T-helper 9 cell (primary cell): Measurements from ENCODE around the gene DHX38.

Source experiments
- DNase-seq: peaks from one replicate; pipeline ENCODE4 v3.0.0-alpha.2; 2020

DHX38 gene

DNA sequence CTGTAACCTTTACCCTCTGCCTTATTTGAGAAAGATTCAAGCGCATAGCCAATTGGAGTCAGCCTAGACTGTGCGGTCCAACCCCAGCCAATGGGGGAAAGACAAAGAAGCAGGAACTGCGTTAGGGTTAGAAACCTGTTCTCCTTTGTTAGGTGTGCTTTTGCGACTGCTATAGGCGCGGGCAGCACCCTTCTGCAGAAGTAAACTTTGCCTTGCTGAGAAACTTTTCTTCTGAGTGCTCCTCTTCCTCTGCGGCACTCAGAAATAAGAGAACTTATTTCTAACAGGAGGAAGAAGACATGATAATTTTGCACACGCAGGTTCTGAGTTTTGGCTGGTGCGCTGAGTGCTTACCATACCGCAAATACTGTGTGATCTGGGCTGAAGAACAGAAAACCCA is 9.2 kb upstream of the DHX38 start:
- DNase-seq, result no peak

DNA sequence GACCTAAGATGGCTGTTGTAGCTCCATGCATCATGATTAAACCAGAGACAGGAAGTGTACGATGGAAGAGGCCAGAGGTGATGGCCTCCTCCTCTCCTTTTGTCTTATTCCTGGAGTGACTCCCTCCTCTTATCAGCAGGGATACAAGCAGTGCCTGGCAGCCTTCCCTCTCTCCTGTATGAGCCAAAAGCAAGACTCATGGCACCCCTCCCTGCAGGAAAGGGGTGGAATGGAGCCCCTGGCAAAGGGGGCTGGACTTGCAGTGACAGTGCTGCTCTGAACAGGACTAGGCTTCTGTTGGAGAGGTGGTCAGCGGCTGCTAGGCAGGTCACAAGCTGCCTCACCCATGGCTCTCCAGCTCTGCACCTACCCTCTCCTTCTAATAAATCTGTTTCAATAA is 8.6 kb upstream of the DHX38 start:
- DNase-seq, result no peak

GRCh38 chr16:72091217-72091616 is 2.4 kb upstream of the DHX38 start:
- DNase-seq, result no peak

- no peak for DNase-seq
Observed at GRCh38 chr16:72092832-72093447, 707 bp upstream of the DHX38 start.

GRCh38 chr16:72094266-72094610 is 591 bp downstream of the DHX38 start:
- DNase-seq, result no peak

GRCh38 chr16:72098936-72099335 is 5.3 kb downstream of the DHX38 start:
- no peak for DNase-seq

GRCh38 chr16:72099377-72099818 is 5.8 kb downstream of the DHX38 start:
- DNase-seq, result peak; percentile 9

GRCh38 chr16:72101195-72101594 is 7.5 kb downstream of the DHX38 start:
- DNase-seq, result no peak

DNA sequence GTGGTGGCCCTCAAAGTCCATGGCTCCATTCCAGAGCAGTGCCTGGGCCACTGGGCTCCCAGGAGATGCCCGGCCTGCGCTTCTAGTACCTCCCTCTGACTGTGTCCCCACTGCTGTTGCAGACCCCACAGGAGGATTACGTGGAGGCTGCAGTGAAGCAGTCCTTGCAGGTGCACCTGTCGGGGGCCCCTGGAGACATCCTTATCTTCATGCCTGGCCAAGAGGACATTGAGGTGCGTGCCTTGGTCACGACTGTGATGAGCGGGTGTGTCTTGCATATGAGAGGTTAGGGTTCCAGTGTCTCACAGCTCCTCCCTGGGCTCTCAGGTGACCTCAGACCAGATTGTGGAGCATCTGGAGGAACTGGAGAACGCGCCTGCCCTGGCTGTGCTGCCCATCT is 11.3 kb downstream of the DHX38 start:
- no peak for DNase-seq

GRCh38 chr16:72105978-72106377 is 12.3 kb downstream of the DHX38 start:
- DNase-seq, result no peak

DNA sequence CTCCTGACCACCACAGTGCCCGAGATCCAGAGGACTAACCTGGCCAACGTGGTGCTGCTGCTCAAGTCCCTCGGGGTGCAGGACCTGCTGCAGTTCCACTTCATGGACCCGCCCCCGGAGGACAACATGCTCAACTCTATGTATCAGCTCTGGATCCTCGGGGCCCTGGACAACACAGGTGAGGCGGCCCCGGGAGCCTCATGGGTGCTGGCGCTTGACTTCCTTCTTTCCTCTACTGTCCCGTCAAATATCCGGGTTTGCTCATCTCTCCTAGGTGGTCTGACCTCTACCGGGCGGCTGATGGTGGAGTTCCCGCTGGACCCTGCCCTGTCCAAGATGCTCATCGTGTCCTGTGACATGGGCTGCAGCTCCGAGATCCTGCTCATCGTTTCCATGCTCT is 13.7 kb downstream of the DHX38 start:
- no peak for DNase-seq

- no peak for DNase-seq
Observed at GRCh38 chr16:72108353-72109102, 14.9 kb downstream of the DHX38 start.

DNA sequence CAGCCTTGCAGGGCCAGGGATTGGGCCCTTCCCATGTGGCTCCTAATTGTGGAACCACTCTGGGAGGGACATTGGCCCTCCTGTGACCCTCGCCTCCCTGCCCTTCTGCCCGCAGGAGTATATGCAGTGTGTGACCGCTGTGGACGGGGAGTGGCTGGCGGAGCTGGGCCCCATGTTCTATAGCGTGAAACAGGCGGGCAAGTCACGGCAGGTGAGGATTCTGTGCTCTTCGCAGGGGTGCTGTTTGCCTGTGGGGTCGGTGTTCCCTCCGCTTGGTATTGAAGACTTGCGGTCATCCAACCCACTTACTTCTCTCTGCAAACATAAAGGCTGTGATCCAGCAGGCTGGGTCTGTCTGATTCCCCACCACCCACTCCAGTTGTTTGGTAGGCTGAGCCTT is 15.7 kb downstream of the DHX38 start:
- no peak for DNase-seq

DNA sequence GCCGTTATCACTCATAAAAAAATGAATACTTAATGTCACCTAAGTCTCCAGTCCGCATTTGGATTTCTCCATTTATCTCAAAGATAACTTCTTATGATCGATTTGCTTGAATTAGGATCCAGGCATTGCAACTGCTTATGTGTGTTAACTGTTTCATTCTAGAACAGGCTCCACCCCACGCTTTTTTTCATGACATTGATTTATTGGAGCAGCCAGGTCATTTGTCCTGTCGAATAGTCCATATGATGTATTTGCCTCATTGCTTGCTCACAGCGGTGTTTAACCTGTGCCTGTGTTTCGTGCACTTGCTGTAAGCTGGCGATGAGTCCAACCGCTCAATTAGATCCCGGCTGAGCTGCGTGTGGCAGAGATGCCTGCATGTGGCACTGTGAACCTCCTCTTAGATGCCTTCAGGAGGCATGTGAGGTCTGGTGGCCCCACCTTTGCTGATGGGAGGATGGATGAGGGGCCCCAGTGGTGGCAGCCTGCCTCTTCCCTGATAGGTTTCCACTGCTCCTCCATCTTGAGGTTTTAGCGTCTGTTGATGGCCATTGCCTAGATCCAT is 16.4 kb downstream of the DHX38 start:
- no peak for DNase-seq

GRCh38 chr16:72110662-72111615 is 17.3 kb downstream of the DHX38 start:
- no peak for DNase-seq

DNA sequence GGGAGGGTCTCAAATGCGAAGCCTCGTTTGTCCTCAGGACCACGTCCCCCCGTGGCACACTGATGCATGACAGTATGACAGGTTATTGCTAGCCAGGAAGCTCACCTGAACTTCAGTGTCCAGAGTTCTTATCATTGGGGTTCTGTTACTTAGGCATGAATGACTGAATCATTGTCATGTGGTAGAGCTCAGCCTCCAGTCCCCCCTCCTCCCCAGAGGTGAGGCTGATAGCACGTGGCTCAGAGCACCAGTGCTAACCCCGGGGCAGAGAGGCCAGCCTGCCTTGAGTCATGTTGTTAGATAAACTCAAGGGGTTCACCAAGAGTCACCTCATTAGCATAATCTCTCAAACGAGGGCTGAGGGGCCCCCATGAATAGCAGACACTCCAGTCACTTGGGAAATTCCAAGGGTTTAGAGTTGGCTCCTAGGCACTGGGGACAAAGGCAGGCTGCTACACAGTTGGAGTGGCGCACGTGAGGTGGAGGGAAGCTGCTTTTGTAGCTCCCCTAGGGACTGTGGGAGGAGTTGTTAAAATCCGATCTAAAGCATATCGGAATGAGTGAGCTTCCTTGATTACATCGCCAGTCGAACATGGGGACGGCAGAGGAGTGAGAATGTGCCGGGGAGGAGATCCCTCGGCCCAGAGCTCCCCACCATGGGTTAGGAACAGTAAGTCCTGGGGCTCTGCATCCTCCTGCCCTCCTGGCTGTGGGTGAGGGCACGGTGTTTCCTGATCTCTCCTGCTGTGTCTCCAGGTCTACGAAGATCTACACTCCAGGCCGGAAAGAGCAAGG is 18.2 kb downstream of the DHX38 start:
- DNase-seq, result no peak

DNA sequence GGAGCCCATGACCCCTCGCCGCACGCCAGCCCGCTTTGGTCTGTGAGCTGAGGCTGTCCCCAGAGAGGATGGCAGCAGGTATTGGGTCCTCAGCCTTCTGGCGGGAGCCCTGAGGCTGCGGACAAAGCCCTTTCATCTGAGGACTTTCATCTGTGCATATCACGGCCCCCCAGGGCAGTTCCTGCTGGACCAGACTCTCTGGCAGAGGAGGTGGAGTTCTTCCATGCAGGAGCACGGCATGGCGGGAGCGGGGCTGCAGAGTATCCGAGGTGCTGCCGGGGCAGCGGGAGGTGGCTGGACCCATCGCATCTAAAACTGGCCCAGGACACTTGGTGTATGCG is 18.8 kb downstream of the DHX38 start:
- DNase-seq, result no peak

- no peak for DNase-seq
Observed at GRCh38 chr16:72112906-72113615, 19.4 kb downstream of the DHX38 start.

- DNase-seq, result no peak
Observed at GRCh38 chr16:72113616-72113945, 19.9 kb downstream of the DHX38 start.

- DNase-seq, result no peak
Observed at GRCh38 chr16:72120026-72120425, 26.4 kb downstream of the DHX38 start.

DNA sequence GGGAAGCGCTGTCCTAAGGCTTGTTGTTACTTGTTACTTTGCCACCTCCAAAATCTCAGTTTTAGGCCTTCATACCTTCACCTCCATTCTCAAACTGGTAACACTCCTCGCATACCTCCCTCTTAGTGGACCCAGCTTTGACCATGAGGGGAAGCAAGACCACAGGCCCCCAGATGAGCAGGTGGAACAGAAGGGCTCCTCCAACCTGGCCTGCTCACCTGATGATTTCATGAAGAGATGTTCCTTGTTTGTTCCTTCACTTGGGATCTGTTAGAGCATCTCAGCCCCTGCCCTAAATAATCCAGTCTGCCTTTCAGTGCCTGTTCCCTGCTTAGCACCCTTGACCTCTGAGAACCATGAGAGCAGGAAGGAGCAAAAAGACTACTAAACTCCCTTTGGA is 28.7 kb downstream of the DHX38 start:
- no peak for DNase-seq

GRCh38 chr16:72122916-72123315 is 29.3 kb downstream of the DHX38 start:
- DNase-seq, result no peak
